NCI-H2171 treated with DMSO at 0.1 percent for 48 hours (cell line): ENCODE measurements around the gene GIMAP6.
"Not testable (repeated sequence)": the region's sequence is repeated elsewhere in the genome, so short reads cannot be mapped to it uniquely, and the experiment has no call there.

Source experiments
- DNase-seq: peaks from one replicate; lab custom pipeline; 2025; lab: John Stamatoyannopoulos, UW

Gene GIMAP6

GRCh38 chr7:150631866-150632864 lies at the start of gene GIMAP6:
Gene GIMAP6, minus strand, starts transcription at chr7:150632385. Its CDS starts 2,243 bp downstream, at chr7:150630142.
- no peak for DNase-seq

- DNase-seq, result not testable (repeated sequence)
Observed at GRCh38 chr7:150680364-150680763, 48.2 kb upstream of the GIMAP6 start.

- not testable (repeated sequence) for DNase-seq
Observed at GRCh38 chr7:150678601-150679000, 46.4 kb upstream of the GIMAP6 start.

- not testable (repeated sequence) for DNase-seq
Observed at GRCh38 chr7:150676854-150677253, 44.7 kb upstream of the GIMAP6 start.

- DNase-seq, result not testable (repeated sequence)
Observed at GRCh38 chr7:150676276-150676675, 44.1 kb upstream of the GIMAP6 start.

GRCh38 chr7:150675714-150676113 lies 43.5 kb upstream of the GIMAP6 start:
- DNase-seq, result no peak

- DNase-seq, result not testable (repeated sequence)
Observed at GRCh38 chr7:150671798-150672585, 39.8 kb upstream of the GIMAP6 start.

- no peak for DNase-seq
Observed at GRCh38 chr7:150668977-150669376, 36.8 kb upstream of the GIMAP6 start.

GRCh38 chr7:150668472-150668911 lies 36.3 kb upstream of the GIMAP6 start:
- no peak for DNase-seq

- DNase-seq, result no peak
Observed at GRCh38 chr7:150666412-150666811, 34.2 kb upstream of the GIMAP6 start.

- DNase-seq, result no peak
Observed at GRCh38 chr7:150665896-150666295, 33.7 kb upstream of the GIMAP6 start.

GRCh38 chr7:150665089-150665748 lies 33.0 kb upstream of the GIMAP6 start:
- DNase-seq, result no peak

GRCh38 chr7:150663802-150664494 lies 31.8 kb upstream of the GIMAP6 start:
- DNase-seq, result no peak

- not testable (repeated sequence) for DNase-seq
Observed at GRCh38 chr7:150662821-150663220, 30.6 kb upstream of the GIMAP6 start.

- no peak for DNase-seq
Observed at GRCh38 chr7:150660939-150661613, 28.9 kb upstream of the GIMAP6 start.

GRCh38 chr7:150657526-150657925 lies 25.3 kb upstream of the GIMAP6 start:
- peak; percentile 83 for DNase-seq

GRCh38 chr7:150656047-150656446 lies 23.9 kb upstream of the GIMAP6 start:
- DNase-seq, result no peak

- no peak for DNase-seq
Observed at GRCh38 chr7:150654692-150655091, 22.5 kb upstream of the GIMAP6 start.

GRCh38 chr7:150649080-150649385 lies 16.8 kb upstream of the GIMAP6 start:
- DNase-seq, result no peak

- no peak for DNase-seq
Observed at GRCh38 chr7:150648353-150649079, 16.3 kb upstream of the GIMAP6 start.
